Transverse colon (tissue), 3 donors: ENCODE measurements around the gene CCNT2.

Experiments used
- CTCF ChIP-seq, 5 experiments: fragments of 200-600 bp in 3 of 5; fragments of 450-650 bp in 2 of 5; sonication (generic) in 3 of 5; IDR thresholded peaks; 1 replicate in 2 of 5; 2 replicates in 3 of 5; pipeline ENCODE4 v1.5.1; 2016 to 2017; ENCODE audit warnings: antibody characterized with exemption in 5 of 5, inconsistent platforms in 3 of 5, mild to moderate bottlenecking in 2 of 5, moderate library complexity in 1 of 5
- POLR2A ChIP-seq: fragments of 450-650 bp; IDR thresholded peaks from one replicate; pipeline ENCODE4 v1.6.1; 2016; ENCODE audit warnings: antibody characterized with exemption, mild to moderate bottlenecking, moderate library complexity

- TF ChIP-seq POLR2A (no peak), CTCF (IDR thresholded peaks at IDR 0.05) (no peak)
Measured at GRCh38 chr2:134976074-134976702, 57.6 kb downstream of the CCNT2 start.
